ENCODE measurements around the gene PEX14.

GRCh38 chr1:10494754-10495474, 20.2 kb downstream of the PEX14 start:
- TF ChIP-seq CTCF (IDR thresholded peaks at IDR 0.05 in 4 of 5, conservative IDR thresholded peaks at IDR 0.05 in 1 of 5) (peak; percentile 70 to 89 (median 86)), POLR2A (IDR thresholded peaks at IDR 0.05) (no peak)
